OCI-LY7 (cell line): Measurements from ENCODE around the gene FABP6. TPM values are rescaled to one million over a fixed set of nuclear protein-coding genes. Genes with fewer than 3 reads are reported as not detected.
A peak's percentile ranks its signal among the peaks of the same experiment; 100 is the strongest.

ENCODE experiments used
- BruUV-seq: library from RNA; stranded (reverse); fragments of 400-500 nt; replicated peaks from 2 replicates; lab custom pipeline; 2021; lab: Mats Ljungman, UMichigan
- CTCF ChIA-PET: fragments of 300-600 bp; sonication (Branson Sonifier 250); formaldehyde crosslinking; loops from one replicate; lab custom pipeline; 2022; ENCODE audit warnings: antibody characterized with exemption; ENCODE audit not compliant: unreplicated experiment; lab: Charles Lee
- POLR2A ChIA-PET: fragments of 300-600 bp; sonication (Branson Sonifier 250); formaldehyde crosslinking; loops from one replicate; lab custom pipeline; 2022; ENCODE audit warnings: antibody characterized with exemption; lab: Charles Lee
- DNase-seq: peaks from one replicate; pipeline ENCODE4 v3.0.0-alpha.2; 2015; ENCODE audit warnings: low spot score
- H2AFZ ChIP-seq: fragments of 200-600 bp; sonication (generic), shearing (Covaris generic); 2 replicates; pipeline ENCODE4 v1.6.1; 2014; ENCODE audit warnings: mild to moderate bottlenecking, antibody characterized with exemption, low read length, moderate library complexity
- H3K27ac ChIP-seq: fragments of 200-600 bp; sonication (generic); 2 replicates; pipeline ENCODE4 v1.5.1; 2014; ENCODE audit warnings: mixed run types, low read depth, mild to moderate bottlenecking, moderate library complexity, low read length, inconsistent platforms; ENCODE audit not compliant: poor library complexity, severe bottlenecking
- H3K36me3 ChIP-seq: fragments of 200-600 bp; sonication (generic); 2 replicates; pipeline ENCODE4 v1.6.1; 2014; ENCODE audit warnings: mild to moderate bottlenecking, antibody characterized with exemption, low read length, moderate library complexity, mixed read lengths; ENCODE audit not compliant: insufficient read depth
- H3K4me1 ChIP-seq: fragments of 200-600 bp; sonication (generic); 2 replicates; pipeline ENCODE4 v1.5.1; 2014; ENCODE audit warnings: mild to moderate bottlenecking, low read length; ENCODE audit not compliant: insufficient read depth, poor library complexity, severe bottlenecking
- H3K4me2 ChIP-seq: fragments of 200-600 bp; sonication (generic); 2 replicates; pipeline ENCODE4 v1.6.1; 2014; ENCODE audit warnings: mild to moderate bottlenecking, low read length
- H3K4me3 ChIP-seq: fragments of 200-600 bp; sonication (generic); 2 replicates; pipeline ENCODE4 v1.5.1; 2014; ENCODE audit warnings: mild to moderate bottlenecking, low read depth, low read length; ENCODE audit not compliant: poor library complexity, severe bottlenecking
- H3K79me2 ChIP-seq: fragments of 200-600 bp; sonication (generic); 2 replicates; pipeline ENCODE4 v1.6.1; 2016; ENCODE audit warnings: low read depth, mild to moderate bottlenecking, low read length, moderate library complexity, mixed read lengths; ENCODE audit not compliant: insufficient read depth
- H3K9me2 ChIP-seq: fragments of 200-600 bp; sonication (generic); 2 replicates; pipeline ENCODE4 v1.6.1; 2016; ENCODE audit warnings: mild to moderate bottlenecking, low read length, mixed read lengths; ENCODE audit not compliant: insufficient read depth
- H3K9me3 ChIP-seq: fragments of 200-600 bp; sonication (generic); 2 replicates; pipeline ENCODE4 v1.6.1; 2014; ENCODE audit warnings: mild to moderate bottlenecking, mixed run types, low read length, mixed read lengths
- H4K20me1 ChIP-seq: fragments of 200-600 bp; sonication (generic); 2 replicates; pipeline ENCODE4 v1.6.1; 2014; ENCODE audit warnings: mild to moderate bottlenecking, antibody characterized with exemption, low read length, moderate library complexity, mixed read lengths; ENCODE audit not compliant: insufficient read depth
- EZH2phosphoT487 ChIP-seq: fragments of 200-600 bp; sonication (generic); IDR thresholded peaks from 2 replicates; pipeline ENCODE4 v1.6.1; 2018; ENCODE audit warnings: low read depth, borderline replicate concordance, mild to moderate bottlenecking, mixed run types, antibody characterized with exemption, low read length, moderate library complexity, mixed read lengths
- intact Hi-C: fragments of 100-400 bp; cut with micrococcal nuclease; formaldehyde crosslinking; loops from one replicate; pipeline ENCODE4 v1.10.0; 2022; ENCODE audit not compliant: unreplicated experiment
- total RNA-seq, 2 experiments: library from RNA; depleted of rRNA in 1 of 2; stranded (reverse); fragments of >200 nt in 1 of 2; shearing (Covaris generic) in 1 of 2; gene quantifications; 2 replicates each; pipeline ENCODE4 v1.2.3, GENCODE V29; 2014 to 2022
- TF ChIP-seq, protein P1 (sequence below): fragments of 200-600 bp; sonication (generic); conservative IDR thresholded peaks from 2 replicates; pipeline ENCODE4 v1.5.1; 2014; ENCODE audit warnings: mild to moderate bottlenecking, antibody characterized with exemption, low read length, moderate library complexity, mixed read lengths

The FABP6 gene
- total RNA-seq, 2 experiments from 2014 or later, result 0.69 TPM; not detected in 1

- no peak for DNase-seq
- Histone ChIP-seq H3K9me2 (no peaks in the 10 kb centered on the region), H2AFZ (no peak overlapping the region), H3K9me3 (no peaks in the 10 kb centered on the region), H3K4me3 (no peak overlapping the region), H4K20me1 (no peaks in the 10 kb centered on the region), H3K36me3 (no peaks in the 10 kb centered on the region), H3K4me1 (peaks cover 16% of the 10 kb centered on the region), H3K4me2 (no peak overlapping the region), H3K79me2 (no peaks in the 10 kb centered on the region), H3K27ac (no peak overlapping the region)
- ChIA-PET CTCF (no interaction called here), POLR2A (no interaction called here)
- intact Hi-C loops, result no loop called here
- TF ChIP-seq EZH2phosphoT487, result no peak
- TF ChIP-seq, protein P1, sequence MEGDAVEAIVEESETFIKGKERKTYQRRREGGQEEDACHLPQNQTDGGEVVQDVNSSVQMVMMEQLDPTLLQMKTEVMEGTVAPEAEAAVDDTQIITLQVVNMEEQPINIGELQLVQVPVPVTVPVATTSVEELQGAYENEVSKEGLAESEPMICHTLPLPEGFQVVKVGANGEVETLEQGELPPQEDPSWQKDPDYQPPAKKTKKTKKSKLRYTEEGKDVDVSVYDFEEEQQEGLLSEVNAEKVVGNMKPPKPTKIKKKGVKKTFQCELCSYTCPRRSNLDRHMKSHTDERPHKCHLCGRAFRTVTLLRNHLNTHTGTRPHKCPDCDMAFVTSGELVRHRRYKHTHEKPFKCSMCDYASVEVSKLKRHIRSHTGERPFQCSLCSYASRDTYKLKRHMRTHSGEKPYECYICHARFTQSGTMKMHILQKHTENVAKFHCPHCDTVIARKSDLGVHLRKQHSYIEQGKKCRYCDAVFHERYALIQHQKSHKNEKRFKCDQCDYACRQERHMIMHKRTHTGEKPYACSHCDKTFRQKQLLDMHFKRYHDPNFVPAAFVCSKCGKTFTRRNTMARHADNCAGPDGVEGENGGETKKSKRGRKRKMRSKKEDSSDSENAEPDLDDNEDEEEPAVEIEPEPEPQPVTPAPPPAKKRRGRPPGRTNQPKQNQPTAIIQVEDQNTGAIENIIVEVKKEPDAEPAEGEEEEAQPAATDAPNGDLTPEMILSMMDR, result no peak
- BruUV-seq, result no TSS peak
Observed at GRCh38 chr5:160260006-160260775, 30.9 kb downstream of the FABP6 start.

- H3K4me2 ChIP-seq, result no peak overlapping the region
- POLR2A ChIA-PET, result interaction anchor here (0.6 kb wide), 1 partner anchor 439 kb away, joined by 3 read pairs; no protein-coding TSS in a partner anchor
- TF ChIP-seq EZH2phosphoT487, result no peak
- TF ChIP-seq, protein P1, result no peak
- no TSS peak for BruUV-seq
- DNase-seq, result peak; percentile 43
- H2AFZ ChIP-seq, result 0 out of 2 replicates have a peak overlapping the region, but pooled peaks have one; percentile 3
- H3K27ac ChIP-seq, result no peak overlapping the region
- no peaks in the 10 kb centered on the region for H4K20me1 ChIP-seq
- peaks cover 16% of the 10 kb centered on the region for H3K4me1 ChIP-seq
- CTCF ChIA-PET, result interaction anchor here (0.6 kb wide), 1 partner anchor 10 kb away, joined by 4 read pairs; no protein-coding TSS in a partner anchor
- intact Hi-C loops, result no loop called here
- H3K9me3 ChIP-seq, result no peaks in the 10 kb centered on the region
- H3K36me3 ChIP-seq, result no peaks in the 10 kb centered on the region
- no peak overlapping the region for H3K4me3 ChIP-seq
- H3K79me2 ChIP-seq, result no peaks in the 10 kb centered on the region
- H3K9me2 ChIP-seq, result no peaks in the 10 kb centered on the region
Observed at GRCh38 chr5:160260881-160261815, 31.8 kb downstream of the FABP6 start.
